Fibroblast of the conjunctiva (primary cell): Measurements from ENCODE around the gene MEAK7.

Experiments
- DNase-seq: peaks from one replicate; pipeline ENCODE4 v3.0.0-alpha.2; 2010; ENCODE audit warnings: low read depth

The MEAK7 gene

GRCh38 chr16:84466692-84467091, 37.8 kb downstream of the MEAK7 start:
- DNase-seq = no peak

- DNase-seq = no peak
These were observed 39.3 kb downstream of the MEAK7 start for GRCh38 chr16:84465154-84465553.

- DNase-seq = no peak
These were observed 40.3 kb downstream of the MEAK7 start for GRCh38 chr16:84464116-84464515.

- DNase-seq = no peak
These were observed 41.2 kb downstream of the MEAK7 start for GRCh38 chr16:84463221-84463620.

GRCh38 chr16:84462296-84463210, 41.9 kb downstream of the MEAK7 start:
- DNase-seq = no peak

- DNase-seq = no peak
These were observed 42.8 kb downstream of the MEAK7 start for GRCh38 chr16:84461413-84462295.

- no peak for DNase-seq
These were observed 43.4 kb downstream of the MEAK7 start for GRCh38 chr16:84461029-84461412.

- DNase-seq = no peak
These were observed 43.9 kb downstream of the MEAK7 start for GRCh38 chr16:84460406-84461028.

- no peak for DNase-seq
These were observed 44.5 kb downstream of the MEAK7 start for GRCh38 chr16:84459941-84460405.

GRCh38 chr16:84459533-84459894, 44.9 kb downstream of the MEAK7 start:
- DNase-seq = no peak

GRCh38 chr16:84458606-84459532, 45.6 kb downstream of the MEAK7 start:
- DNase-seq = no peak

GRCh38 chr16:84455031-84455430, 49.4 kb downstream of the MEAK7 start:
- DNase-seq = no peak
